GM18861 (cell line): ENCODE data around the gene YIPF7.

ENCODE experiments used
- ATAC-seq: cut with Tn5 transposase; IDR thresholded peaks from one replicate; pipeline ENCODE4 v1.9.1; 2021; ENCODE audit not compliant: unreplicated experiment

YIPF7 gene

DNA sequence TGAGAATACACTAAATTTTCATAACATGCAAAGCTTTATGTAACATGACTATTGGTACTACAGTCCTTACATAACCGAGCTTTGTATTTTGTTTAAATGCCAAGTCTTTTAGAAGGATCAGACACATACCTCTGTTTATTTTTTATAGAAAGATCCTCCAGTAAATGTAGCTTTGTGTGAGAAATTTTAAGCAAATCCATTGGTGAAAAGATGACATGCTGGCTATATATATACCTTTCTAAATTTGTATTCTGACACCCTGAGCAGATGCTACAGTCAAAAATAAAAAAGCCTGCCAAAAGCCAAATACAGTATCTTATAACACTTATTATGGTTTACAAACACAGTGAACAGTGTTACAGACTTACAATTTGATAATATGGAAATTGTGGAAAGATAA, at the start of gene YIPF7:
Gene YIPF7 (minus strand): TSS at position 201 of the 400 bp plus-strand sequence. CDS start 1,525 bp downstream, outside the sequence.
- no peak for ATAC-seq

GRCh38 chr4:44701037-44701436, 49.6 kb upstream of the YIPF7 start:
- no peak for ATAC-seq

GRCh38 chr4:44700427-44700826, 49.0 kb upstream of the YIPF7 start:
- ATAC-seq: no peak

DNA sequence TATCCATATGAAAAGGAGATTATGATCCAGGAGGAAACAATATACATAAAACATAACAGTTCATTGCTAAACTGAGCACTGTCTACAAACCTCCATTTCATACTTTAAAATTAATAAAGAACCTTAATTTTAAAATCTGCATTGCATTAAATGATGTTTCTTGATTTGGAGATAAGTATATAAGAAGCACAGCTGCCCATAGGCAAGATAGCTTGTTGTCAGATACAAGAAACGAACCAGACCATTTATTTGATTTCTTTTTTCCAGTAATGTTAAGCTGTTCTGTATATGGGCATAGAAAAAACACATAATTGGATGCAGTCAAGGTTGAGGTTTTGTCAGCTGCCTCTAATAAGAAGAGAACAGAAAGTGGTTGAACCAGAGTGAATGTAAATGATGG, 33.2 kb upstream of the YIPF7 start:
- no peak for ATAC-seq

GRCh38 chr4:44679060-44679459, 27.6 kb upstream of the YIPF7 start:
- peak; percentile 2 for ATAC-seq

GRCh38 chr4:44678094-44679041, 26.9 kb upstream of the YIPF7 start, which contains the start of gene GUF1:
Gene GUF1 (plus strand): TSS chr4:44678420. CDS start chr4:44678623, 203 bp downstream.
- ATAC-seq: peak; percentile 97

- ATAC-seq: no peak
These were observed 23.9 kb upstream of the YIPF7 start for GRCh38 chr4:44675366-44675765.

DNA sequence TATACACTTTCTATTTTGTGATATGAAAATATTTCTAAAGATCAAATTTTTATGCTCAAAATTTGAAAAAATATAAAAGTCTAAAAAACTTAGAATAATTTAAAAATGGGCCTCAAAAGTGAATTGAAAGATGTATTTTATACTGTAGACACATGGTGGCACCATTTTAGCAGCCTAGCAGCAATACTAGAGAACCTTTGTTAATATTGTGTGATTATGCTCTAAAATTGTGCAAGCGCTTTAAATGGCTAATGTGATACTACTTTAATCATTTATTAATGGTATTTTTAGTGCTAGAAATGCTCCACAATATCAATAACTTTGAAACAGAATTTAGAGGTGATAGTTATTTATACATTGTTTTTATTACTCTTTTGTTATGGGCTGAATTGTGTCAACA, 23.0 kb upstream of the YIPF7 start:
- ATAC-seq: no peak

DNA sequence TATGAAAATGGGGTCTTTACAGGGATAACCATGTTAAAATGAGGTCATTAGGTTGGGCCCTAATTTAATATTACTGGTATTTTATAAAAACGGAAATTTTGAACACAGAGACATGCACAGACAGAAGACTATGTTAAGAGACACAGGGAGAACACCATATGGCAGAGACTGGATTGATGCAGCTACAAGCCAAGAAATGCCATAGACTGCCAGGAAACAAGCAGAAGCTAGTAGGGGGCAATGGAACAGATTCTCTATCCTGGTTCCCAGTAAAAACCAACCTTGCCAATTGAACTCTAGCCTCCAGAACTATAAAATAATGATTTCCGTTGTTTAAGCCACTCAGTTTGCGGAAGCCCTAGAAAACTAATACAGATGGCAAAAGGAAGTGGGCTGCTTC, 20.2 kb upstream of the YIPF7 start:
- no peak for ATAC-seq

DNA sequence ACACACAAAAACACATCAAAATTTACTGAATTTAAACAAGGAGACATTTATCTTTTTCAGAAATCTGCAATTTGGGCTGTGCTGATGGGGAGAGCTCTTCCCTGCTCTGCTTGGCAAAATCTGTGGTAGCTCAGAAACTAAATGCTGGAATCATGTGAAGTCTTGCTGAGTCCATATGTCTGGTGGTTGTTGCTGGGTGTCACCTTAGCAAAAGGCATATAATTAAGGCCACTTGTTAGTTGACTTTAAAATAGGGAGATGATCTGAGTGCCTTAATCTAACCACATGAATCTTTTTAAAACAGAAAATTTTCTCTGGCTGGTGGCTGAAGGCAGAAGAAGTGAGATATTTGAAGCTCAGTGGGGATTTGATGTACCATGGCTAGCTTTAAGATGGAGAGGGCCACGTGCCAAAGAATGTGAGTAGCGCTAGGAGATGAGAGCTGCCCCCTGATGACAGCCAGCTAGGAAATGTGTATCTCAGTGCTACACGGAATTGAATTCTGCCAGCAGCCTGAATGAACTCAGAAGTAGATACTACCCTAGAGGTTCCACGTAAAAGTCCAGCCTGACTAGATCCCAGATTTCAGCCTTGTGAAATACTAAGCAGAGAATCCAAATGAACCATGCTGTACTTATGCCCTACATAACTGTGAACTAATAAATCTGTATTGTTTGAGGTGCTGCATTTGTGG, 19.2 kb upstream of the YIPF7 start:
- ATAC-seq: no peak

DNA sequence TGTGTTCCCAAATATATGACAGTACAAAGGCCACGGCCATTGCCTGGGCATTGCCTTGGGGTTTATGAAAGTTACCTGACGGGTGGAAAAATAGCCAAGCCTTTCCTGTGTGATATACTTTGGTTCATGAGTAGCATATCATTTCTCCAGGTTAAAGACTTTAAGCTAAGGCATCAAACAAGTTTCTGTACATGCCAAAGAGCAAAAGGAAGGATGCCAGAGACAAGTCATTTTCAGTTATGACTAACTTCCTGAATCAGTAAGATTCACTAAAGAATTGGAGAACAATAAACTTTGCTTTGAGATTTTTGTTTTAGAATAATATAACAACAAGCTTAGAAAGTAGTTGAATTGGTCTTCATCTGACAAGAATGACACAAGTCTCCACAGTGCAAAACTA, 17.1 kb upstream of the YIPF7 start:
- no peak for ATAC-seq

DNA sequence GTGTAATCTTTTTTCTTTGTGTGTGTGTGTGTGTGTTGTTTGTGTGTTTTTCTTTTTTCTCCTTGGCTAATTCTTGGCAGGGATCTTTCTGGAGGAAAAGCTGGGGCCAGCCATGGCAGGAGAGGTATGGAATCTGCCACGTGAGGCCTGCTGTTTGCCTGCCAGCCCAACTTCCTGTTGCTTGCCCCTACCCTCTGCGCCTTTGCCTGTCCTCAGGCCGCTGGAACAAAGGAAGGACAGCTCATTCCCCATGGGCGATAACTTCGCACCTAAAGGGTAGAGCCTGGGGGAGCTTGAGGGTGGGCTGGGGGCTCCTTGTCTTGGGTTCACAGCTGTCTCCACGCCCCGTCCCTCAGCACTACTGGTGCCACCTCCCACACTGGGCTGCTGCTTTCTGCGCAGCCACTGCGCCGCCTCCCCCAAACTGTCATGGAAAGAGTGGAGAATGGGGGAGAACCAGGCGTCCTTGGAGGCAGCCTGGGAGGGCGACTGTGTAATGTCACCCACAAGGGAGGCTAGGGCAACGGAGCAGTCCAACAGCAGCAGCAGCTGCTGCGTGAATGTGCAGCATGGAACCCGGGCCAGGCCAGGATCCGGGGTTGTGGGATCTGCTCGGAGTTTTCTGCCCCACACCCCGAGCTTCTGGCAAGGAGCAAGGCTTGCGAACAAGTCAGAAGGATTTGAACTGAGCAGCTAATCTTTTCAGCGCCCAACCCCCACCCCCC, 12.3 kb upstream of the YIPF7 start:
- no peak for ATAC-seq

DNA sequence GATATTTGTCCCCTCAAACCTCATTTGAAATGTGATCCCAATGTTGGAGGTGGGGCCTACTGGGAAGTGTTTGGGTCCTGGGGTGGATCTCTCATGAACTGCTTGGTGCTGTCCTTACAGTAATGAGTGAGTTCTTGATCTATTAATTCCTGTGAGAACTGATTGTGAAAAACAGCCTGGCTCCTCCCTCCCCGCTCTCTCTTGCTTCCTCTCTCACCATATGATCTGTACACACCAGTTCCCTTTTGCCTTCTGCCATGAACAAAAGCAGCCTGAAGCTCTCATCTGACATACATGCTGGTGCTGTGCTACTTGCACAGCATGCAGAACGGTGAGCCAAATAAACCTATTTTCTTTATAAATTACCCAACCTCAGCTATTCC, 11.2 kb upstream of the YIPF7 start:
- ATAC-seq: no peak

DNA sequence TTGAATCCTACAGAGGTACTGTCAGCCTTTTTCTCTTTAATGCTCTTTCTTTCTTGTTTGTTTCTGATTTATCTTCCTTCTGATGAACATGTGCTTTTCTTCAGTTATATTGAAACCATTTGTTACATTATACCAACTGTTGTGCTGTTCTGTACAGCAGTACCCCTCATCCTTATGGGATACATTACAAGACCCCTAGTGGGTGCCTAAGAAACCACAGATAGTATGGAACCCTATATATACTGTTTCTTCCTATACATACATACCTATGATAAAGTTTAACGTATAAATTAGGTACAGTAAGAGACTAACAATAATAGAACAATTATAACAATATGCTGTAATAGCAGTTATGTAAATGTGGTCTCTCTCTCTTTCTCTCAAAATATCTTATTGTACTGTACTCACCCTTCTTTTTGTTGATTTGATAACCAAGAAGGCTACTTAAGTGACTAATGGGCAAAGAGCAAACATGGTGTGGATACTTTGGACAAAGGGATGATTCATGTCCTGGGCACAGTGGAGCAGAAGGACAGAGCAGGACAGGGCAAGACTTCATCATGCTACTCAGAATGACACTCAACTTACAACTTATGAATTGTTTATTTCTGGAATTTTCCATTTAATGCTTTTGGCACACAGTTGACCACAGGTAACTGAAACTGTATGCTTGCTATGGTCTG, 10.7 kb upstream of the YIPF7 start:
- no peak for ATAC-seq

- ATAC-seq: no peak
These were observed 9.0 kb upstream of the YIPF7 start for GRCh38 chr4:44660396-44660795.

DNA sequence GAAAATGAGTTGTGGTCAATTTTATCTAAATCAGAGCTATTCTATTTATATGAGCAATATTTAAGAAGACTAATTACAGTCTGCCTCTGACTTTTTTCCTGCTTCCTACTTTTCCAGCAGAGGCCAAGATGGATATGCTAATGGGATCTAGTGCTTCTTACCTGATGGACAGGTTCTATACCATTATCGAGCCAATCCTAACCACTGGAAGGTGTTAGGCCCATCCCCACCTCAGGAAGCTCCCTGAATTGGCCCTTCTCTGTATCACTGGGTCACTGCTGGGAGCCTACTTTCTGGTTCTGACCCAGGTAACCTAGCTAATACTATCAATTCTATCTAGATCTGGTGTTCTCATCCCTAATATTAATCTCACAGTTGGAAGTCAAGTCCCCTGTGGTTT, 577 bp upstream of the YIPF7 start:
- no peak for ATAC-seq

- no peak for ATAC-seq
These were observed 5.3 kb downstream of the YIPF7 start for GRCh38 chr4:44646151-44646550.

- no peak for ATAC-seq
These were observed 13.3 kb downstream of the YIPF7 start for GRCh38 chr4:44638091-44638490.

DNA sequence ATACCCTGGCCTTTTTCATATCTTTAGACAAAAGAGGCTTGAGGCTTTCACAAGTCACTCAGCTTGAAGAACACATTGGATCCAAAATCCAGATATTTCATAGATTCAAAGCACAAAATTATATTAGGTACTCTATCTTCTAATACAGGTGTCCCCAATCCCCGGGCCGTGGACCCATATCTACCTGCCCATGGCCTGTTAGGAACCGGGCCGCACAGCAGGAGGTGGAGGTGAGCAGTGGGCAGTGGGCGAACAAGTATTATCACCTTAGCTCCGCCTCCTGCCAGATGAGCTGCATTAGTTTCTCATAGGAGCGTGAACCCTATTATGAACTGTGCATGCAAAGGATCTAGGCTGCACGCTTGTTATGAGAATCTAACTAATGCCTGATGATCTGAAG, 18.7 kb downstream of the YIPF7 start:
- ATAC-seq: no peak

- no peak for ATAC-seq
These were observed 19.3 kb downstream of the YIPF7 start for GRCh38 chr4:44632089-44632488.
